Heart right ventricle (tissue), 16 donors: ENCODE results near the gene OMP. TPM values are rescaled to one million over a fixed set of nuclear protein-coding genes. Genes with fewer than 3 reads are reported as not detected.
A peak's percentile ranks its signal among the peaks of the same experiment; 100 is the strongest.

Experiments
- ATAC-seq, 8 donors: fragments of 200-7000 bp; cut with Tn5 transposase; one replicate each; pipeline ENCODE4 v1.9.1; 2020; ENCODE audit warnings: mild to moderate bottlenecking in 8 of 8, moderate library complexity in 8 of 8, moderate number of reproducible peaks in 1 of 8
- DNase-seq, 2 donors: peaks; one replicate each; pipeline ENCODE4 v3.0.0-alpha.2; 2020
- H3K27ac ChIP-seq, 10 donors: fragments of 200-600 bp; sonication (generic) in 2 of 10; one replicate each; pipeline versions ENCODE4 v1.5.0 to v1.8.0; 2020 to 2022; ENCODE audit warnings: mild to moderate bottlenecking in 3 of 10
- H3K27me3 ChIP-seq, 7 donors: fragments of 200-600 bp; one replicate each; pipeline ENCODE4 v1.8.0; 2021 to 2022; ENCODE audit warnings: mild to moderate bottlenecking in 2 of 7
- H3K36me3 ChIP-seq, 9 donors: fragments of 200-600 bp; sonication (generic) in 1 of 9; one replicate each; pipeline versions ENCODE4 v1.5.0 to v1.8.0; 2020 to 2022; ENCODE audit warnings: mild to moderate bottlenecking in 2 of 9
- H3K4me1 ChIP-seq, 9 donors: fragments of 200-600 bp; sonication (generic) in 1 of 9; one replicate each; pipeline versions ENCODE4 v1.5.0 to v1.8.0; 2020 to 2022; ENCODE audit warnings: mild to moderate bottlenecking in 4 of 9
- H3K4me3 ChIP-seq, 10 donors: fragments of 200-600 bp; sonication (generic) in 2 of 10; one replicate each; pipeline versions ENCODE4 v1.5.0 to v1.8.0; 2020 to 2022; ENCODE audit warnings: mild to moderate bottlenecking in 7 of 10, moderate library complexity in 2 of 10
- H3K9me3 ChIP-seq, 11 donors: fragments of 200-600 bp in 10 of 11; sonication (generic) in 2 of 11; one replicate each; pipeline versions ENCODE4 v1.5.0 to v1.8.0; 2013 to 2022; ENCODE audit warnings: mild to moderate bottlenecking in 2 of 11, control low read depth in 1 of 11, moderate library complexity in 1 of 11
- CTCF ChIP-seq, 9 donors: fragments of 200-600 bp; sonication (generic) in 2 of 9; IDR thresholded peaks; one replicate each; pipeline versions ENCODE4 v1.5.0 to v1.8.0; 2021 to 2022; ENCODE audit warnings: antibody characterized with exemption in 9 of 9, mild to moderate bottlenecking in 5 of 9, moderate library complexity in 1 of 9
- WGBS, 2 donors: extraction: QIAGEN DNeasy Blood & Tissue Kit; methylation state at CpG; one replicate each; pipeline ENCODE4 v1.1.7; 2013; ENCODE audit warnings: inconsistent platforms in 1 of 2; 5-methylcytosine and 5-hydroxymethylcytosine counted together
- intact Hi-C, 10 donors: fragments of 100-400 bp; cut with DNase I; formaldehyde crosslinking; loops; one replicate each; pipeline versions ENCODE4 v1.11.1 to v1.14.2; 2022
- polyA plus RNA-seq, 2 donors: library from polyadenylated mRNA; stranded (reverse); fragments of 200-250 nt; gene quantifications; one replicate each; pipeline ENCODE4 v1.2.3, GENCODE V29; 2013
- total RNA-seq, 10 donors: library from RNA; stranded (reverse); fragmentation: NEBNext Ultra II Directional in 3 of 10; extraction: Animal tissue kit (Norgen Biotek cat#: 25700) in 3 of 10; gene quantifications; one replicate each; pipeline versions ENCODE4 v1.2.1 to v1.2.4, GENCODE V29; 2021 to 2023
- donor health status: Arrhythmogenic right ventricular cardiomyopathy.
- donor health status: ischemic (EF 13 %, LVEDD 7.1; RV severe dilation, severe dysfunction).
- donor health status: healthy with polysubstance abuse.
- donor health status: DM: no; HTN: yes; CAD: no.
- donor health status: DM: no; HTN: no; CAD: no.
- donor health status: ischemic (EF 25% LVEDD 6.9; RV normal size, moderate dysfunction).
- donor health status: ischemic (EF 25% LVEDD 5.7; RV mildly dilated, moderate dysfunction).
- donor health status: healthy.
- donor health status: DM: yes; HTN: yes; CAD: no.
- donor health status: Ischemic cardiomyopathy.
- donor health status: ischemic (EF 35%, LVEDD 5.7; RV mildly dilated, moderate dysfunction).
- donor health status: nonischemic (EF 11% LVEDD 7.7; RV severe dilation, severe dysfunction).
- donor health status: DM: yes; HTN: yes; CAD: no.
- donor health status: PGD.
- donor health status: ischemic (EF 29% LVEDD 5.4; RV normal size, mild dysfunction).
- donor health status: nonischemic (EF 23%, LVEDD 6.1; RV moderate dilation, normal function).

The OMP gene
- total and polyA plus RNA-seq, 12 donors, result 0.58 TPM; not detected in 11

GRCh38 chr11:77067861-77068443, 34.7 kb upstream of the OMP start:
- Histone ChIP-seq H3K36me3 (no peaks in the 10 kb centered on the region), H3K4me3 (peak overlapping the region in 5 of 10 donors; percentile 66 to 90 (median 69)), H3K4me1 (peaks cover 3 to 33% (median 23%) of the 10 kb centered on the region in 9 donors), H3K27me3 (no peaks in the 10 kb centered on the region), H3K27ac (peak overlapping the region in 1 of 10 donors; percentile 10), H3K9me3 (no peaks in the 10 kb centered on the region)
- intact Hi-C loops, result no loop called here
- WGBS, 2 donors, result 85 to 88% methylated on average over 8 of the region's 8 CpGs
- no peak for DNase-seq
- ATAC-seq, result no peak
- TF ChIP-seq CTCF (IDR thresholded peaks at IDR 0.05), result no peak

DNA sequence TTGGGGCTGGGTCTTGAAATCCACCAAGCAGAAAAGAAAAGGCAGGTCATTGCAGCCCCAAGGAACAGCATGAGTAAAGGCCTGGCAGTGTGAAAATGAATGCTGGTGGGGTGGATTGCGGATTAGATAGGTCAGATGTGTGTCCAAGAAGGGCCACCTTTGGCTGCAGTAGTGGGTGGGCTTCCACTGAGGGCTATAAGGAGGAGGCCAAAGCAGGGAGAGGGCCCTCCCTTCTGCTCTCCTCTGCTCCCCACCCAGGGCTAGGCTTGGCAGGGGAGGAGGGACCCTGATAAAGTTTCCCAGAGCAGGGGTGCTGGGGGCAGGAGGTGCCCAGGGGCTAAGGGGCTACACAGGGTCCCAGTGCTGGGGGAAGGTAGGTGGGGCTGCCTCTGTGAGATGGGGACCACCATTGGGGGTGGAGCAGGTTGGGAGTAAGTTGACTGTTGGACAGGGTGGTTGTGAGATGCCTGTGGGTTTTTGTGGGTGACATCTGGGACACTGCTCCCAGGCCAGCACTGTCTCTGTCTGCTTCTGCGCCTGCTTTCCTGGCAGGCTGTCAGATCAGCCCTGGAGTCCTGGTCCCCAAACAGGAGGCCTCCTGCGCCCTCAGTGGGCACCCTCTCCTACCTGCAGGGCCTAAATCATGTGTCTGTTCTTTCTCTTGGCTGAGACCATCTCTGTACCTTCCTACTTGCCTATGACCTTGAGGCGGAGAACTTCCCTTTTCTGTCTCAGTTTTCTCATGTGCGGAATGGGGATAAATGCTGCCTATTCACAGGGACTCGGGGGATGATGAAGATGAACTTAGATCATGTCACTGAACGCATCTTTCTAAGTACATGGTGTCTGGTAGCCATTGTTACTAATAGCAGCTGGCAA, 33.9 kb upstream of the OMP start:
- no peak for ATAC-seq

GRCh38 chr11:77069336-77069968, 33.2 kb upstream of the OMP start:
- Histone ChIP-seq H3K4me1 (peaks cover 10 to 48% (median 37%) of the 10 kb centered on the region in 9 donors), H3K4me3 (no peak overlapping the region), H3K27ac (no peak overlapping the region), H3K36me3 (no peaks in the 10 kb centered on the region), H3K9me3 (no peaks in the 10 kb centered on the region), H3K27me3 (no peaks in the 10 kb centered on the region)
- intact Hi-C loops, result no loop called here
- 80 to 81% methylated on average over 6 of the region's 6 CpGs for WGBS, 2 donors
- TF ChIP-seq CTCF (IDR thresholded peaks at IDR 0.05), result no peak
- no peak for ATAC-seq
- DNase-seq, result no peak

More for the DNA sequence above, 33.9 kb upstream of the OMP start:
- intact Hi-C loops, result no loop called here
- 87 to 90% methylated on average over 7 of the region's 7 CpGs for WGBS, 2 donors
- H3K36me3 ChIP-seq, result no peaks in the 10 kb centered on the region
- TF ChIP-seq CTCF (IDR thresholded peaks at IDR 0.05), result no peak
- no peaks in the 10 kb centered on the region for H3K9me3 ChIP-seq
- H3K4me1 ChIP-seq, result peaks cover 4 to 41% (median 30%) of the 10 kb centered on the region in 9 donors
- no peak for DNase-seq
- H3K27me3 ChIP-seq, result no peaks in the 10 kb centered on the region
- peak overlapping the region in 1 of 10 donors; percentile 81 for H3K4me3 ChIP-seq
- peak overlapping the region in 1 of 10 donors; percentile 10 for H3K27ac ChIP-seq

DNA sequence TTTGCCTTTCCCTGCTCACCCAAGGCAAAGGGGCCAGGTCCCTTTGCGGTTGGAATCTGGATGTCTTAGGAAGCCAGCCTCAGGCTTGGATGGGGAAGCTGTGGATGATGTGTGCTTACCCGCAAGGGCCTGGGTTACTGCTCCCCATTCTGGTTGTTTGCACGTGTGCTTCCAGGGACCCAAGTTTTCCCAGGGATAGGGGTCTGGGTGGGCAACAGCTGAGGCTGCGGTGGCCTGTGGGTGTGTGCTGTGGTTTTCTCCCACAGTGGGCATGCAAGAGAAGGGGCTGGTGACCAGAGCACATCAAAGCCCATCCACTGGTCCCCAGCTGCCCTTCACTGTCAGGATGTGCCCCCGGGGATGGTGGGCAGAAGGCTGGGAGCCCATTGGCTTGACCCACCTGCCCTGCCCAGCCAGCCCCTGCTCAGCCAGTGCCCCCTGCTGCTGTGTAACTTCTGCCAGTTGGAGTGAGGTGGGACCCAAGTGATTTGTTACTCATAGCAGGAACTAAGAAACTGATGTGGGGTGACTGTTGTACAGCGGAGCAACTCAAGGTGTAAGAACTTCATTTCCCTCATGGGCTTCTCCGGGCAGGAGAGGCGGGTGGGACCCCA, 32.6 kb upstream of the OMP start:
- DNase-seq, result no peak
- H3K4me1 ChIP-seq, result peaks cover 10 to 52% (median 37%) of the 10 kb centered on the region in 9 donors

More for the DNA sequence above, 32.6 kb upstream of the OMP start:
- H3K36me3 ChIP-seq, result no peaks in the 10 kb centered on the region
- no peaks in the 10 kb centered on the region for H3K9me3 ChIP-seq
- no peak overlapping the region for H3K27ac ChIP-seq
- no peak for ATAC-seq
- no peak for TF ChIP-seq CTCF (IDR thresholded peaks at IDR 0.05)
- H3K4me3 ChIP-seq, result no peak overlapping the region
- 92% methylated on average over 8 of the region's 8 CpGs for WGBS, 2 donors
- intact Hi-C loops, result no loop called here
- no peaks in the 10 kb centered on the region for H3K27me3 ChIP-seq
